ENCODE results near the gene PIK3R4. TPM values are rescaled to one million over a fixed set of nuclear protein-coding genes. Genes with fewer than 3 reads are reported as not detected.

The PIK3R4 gene
- total RNA-seq, 1 experiment from 2014 or later: 21.5 TPM

DNA sequence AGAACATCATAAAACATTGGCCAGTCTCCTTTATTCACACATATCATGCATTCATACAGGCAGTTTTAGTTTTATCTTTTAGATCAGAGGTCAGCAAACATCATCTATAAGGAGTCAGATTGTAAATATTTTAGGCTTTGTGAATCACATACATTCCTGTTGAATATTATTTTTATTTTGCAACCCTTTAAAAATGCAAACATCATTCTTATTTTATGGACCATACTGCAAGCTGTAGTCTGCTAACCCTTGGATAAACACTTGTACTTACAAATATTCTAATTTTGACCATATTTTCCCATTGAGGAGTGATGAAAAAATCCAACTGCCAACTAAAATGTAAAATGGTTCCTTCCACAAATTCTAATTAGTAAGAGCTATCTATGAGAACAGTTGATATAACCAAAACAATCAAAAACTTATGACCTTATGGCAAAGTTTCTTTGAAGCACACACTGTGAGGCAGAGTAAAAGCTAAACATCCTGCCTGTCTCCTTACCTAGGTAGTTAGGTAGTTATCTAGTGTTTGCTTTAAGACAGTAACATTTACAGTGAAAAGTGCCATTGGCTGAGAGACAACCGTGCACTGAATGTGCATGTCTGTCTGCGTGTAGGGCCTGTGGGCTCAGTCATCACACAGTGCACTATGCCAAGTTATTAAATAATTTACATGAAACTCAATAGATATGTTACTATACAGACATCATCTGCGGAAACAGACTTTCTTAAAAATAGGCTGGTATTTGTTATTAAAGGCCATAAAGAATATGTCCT is 57.7 kb downstream of the PIK3R4 start:
- BruUV-seq (replicated peaks): no TSS peak
- H3K9ac ChIP-seq (ENCODE audit: low read length): no peak overlapping the region
- H3K79me2 ChIP-seq (ENCODE audit: low read length): no peaks in the 10 kb centered on the region
- H3K4me3 ChIP-seq (ENCODE audit: low read length): no peak overlapping the region
- peaks cover 4% of the 10 kb centered on the region for H3F3A ChIP-seq (ENCODE audit: low read length, unreplicated experiment)
- ChIA-PET POLR2A (ENCODE audit: unreplicated experiment) (no interaction called here), CTCF (no interaction called here)
- peaks cover 9% of the 10 kb centered on the region; the same call in 1 of the 2 replicates for H3K36me3 ChIP-seq (ENCODE audit: low read depth, low read length)
- H3K27ac ChIP-seq (ENCODE audit: low read length): no peak overlapping the region
- no peak overlapping the region for H2AFZ ChIP-seq (ENCODE audit: low read length)
- 0 out of 2 replicates have a peak overlapping the region, but pooled peaks have one; percentile 7 for H3K4me2 ChIP-seq (ENCODE audit: low read length)
- ATAC-seq: peak; percentile 46
- H4K20me1 ChIP-seq (ENCODE audit: low read length): no peaks in the 10 kb centered on the region
- peak; percentile 35 for DNase-seq
- TF ChIP-seq EZH2 (IDR thresholded peaks at IDR 0.05; ENCODE audit: low read length, unreplicated experiment) (no peak), EZH2phosphoT487 (IDR thresholded peaks at IDR 0.05; ENCODE audit: borderline replicate concordance, low read length) (no peak)
- TF ChIP-seq, protein P1, sequence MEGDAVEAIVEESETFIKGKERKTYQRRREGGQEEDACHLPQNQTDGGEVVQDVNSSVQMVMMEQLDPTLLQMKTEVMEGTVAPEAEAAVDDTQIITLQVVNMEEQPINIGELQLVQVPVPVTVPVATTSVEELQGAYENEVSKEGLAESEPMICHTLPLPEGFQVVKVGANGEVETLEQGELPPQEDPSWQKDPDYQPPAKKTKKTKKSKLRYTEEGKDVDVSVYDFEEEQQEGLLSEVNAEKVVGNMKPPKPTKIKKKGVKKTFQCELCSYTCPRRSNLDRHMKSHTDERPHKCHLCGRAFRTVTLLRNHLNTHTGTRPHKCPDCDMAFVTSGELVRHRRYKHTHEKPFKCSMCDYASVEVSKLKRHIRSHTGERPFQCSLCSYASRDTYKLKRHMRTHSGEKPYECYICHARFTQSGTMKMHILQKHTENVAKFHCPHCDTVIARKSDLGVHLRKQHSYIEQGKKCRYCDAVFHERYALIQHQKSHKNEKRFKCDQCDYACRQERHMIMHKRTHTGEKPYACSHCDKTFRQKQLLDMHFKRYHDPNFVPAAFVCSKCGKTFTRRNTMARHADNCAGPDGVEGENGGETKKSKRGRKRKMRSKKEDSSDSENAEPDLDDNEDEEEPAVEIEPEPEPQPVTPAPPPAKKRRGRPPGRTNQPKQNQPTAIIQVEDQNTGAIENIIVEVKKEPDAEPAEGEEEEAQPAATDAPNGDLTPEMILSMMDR (conservative IDR thresholded peaks at IDR 0.05; ENCODE audit: low read depth, low read length): no peak
- H3K27me3 ChIP-seq (ENCODE audit: low read length): no peaks in the 10 kb centered on the region
- no peaks in the 10 kb centered on the region for H3K9me3 ChIP-seq (ENCODE audit: low read length)
- intact Hi-C loops (cut with micrococcal nuclease): no loop called here
- peaks cover 32% of the 10 kb centered on the region for H3K4me1 ChIP-seq (ENCODE audit: insufficient read depth, low read length)
- H3K9me2 ChIP-seq (replicated peaks; ENCODE audit: low read length): no peaks in the 10 kb centered on the region

DNA sequence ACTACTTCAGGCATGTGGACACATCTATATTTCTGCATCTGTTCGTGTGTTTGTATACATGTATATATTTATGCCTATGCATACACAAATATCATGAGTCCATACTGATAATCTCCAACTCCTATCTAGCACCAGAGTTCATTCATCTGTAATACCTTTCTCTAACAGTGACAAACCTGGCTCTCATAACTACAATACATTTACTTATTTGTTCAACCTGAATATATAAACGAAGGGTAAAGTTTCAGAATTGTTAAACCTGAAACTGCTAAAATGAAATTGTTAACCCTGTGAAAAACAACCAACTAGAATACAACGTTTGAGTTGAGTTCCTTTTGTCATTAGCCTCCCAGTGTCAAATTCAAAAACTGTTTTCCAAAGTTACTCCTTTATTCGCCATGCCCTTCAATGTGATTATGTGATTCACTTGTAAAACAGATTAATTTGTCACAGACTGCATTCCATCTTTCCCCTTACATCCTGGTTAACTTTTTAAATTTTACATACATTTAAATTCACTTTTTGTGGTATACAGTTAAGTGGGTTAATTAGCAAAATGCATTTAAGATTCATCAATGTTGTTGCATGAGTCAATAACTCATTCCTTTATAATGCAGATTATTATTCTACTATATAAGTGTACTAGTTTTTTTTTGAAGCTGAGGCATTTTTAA is 58.5 kb downstream of the PIK3R4 start:
- no TSS peak for BruUV-seq (replicated peaks)
- no peaks in the 10 kb centered on the region for H4K20me1 ChIP-seq (ENCODE audit: low read length)
- H3K36me3 ChIP-seq (ENCODE audit: low read depth, low read length): peaks cover 15% of the 10 kb centered on the region; the same call in 1 of the 2 replicates
- H3K9me3 ChIP-seq (ENCODE audit: low read length): no peaks in the 10 kb centered on the region
- ChIA-PET POLR2A (ENCODE audit: unreplicated experiment) (no interaction called here), CTCF (no interaction called here)
- H3F3A ChIP-seq (ENCODE audit: low read length, unreplicated experiment): peaks cover 2% of the 10 kb centered on the region
- H3K9ac ChIP-seq (ENCODE audit: low read length): no peak overlapping the region
- TF ChIP-seq EZH2phosphoT487 (IDR thresholded peaks at IDR 0.05; ENCODE audit: borderline replicate concordance, low read length): no peak
- TF ChIP-seq EZH2 (IDR thresholded peaks at IDR 0.05; ENCODE audit: low read length, unreplicated experiment): no peak
- TF ChIP-seq, protein P1 (conservative IDR thresholded peaks at IDR 0.05; ENCODE audit: low read depth, low read length): no peak
- no peak overlapping the region for H3K4me3 ChIP-seq (ENCODE audit: low read length)
- no peak overlapping the region for H3K27ac ChIP-seq (ENCODE audit: low read length)
- peaks cover 30% of the 10 kb centered on the region for H3K4me1 ChIP-seq (ENCODE audit: insufficient read depth, low read length)
- DNase-seq (no peak), ATAC-seq (no peak)
- intact Hi-C loops (cut with micrococcal nuclease): no loop called here
- 0 out of 2 replicates have a peak overlapping the region, but pooled peaks have one; percentile 7 for H3K4me2 ChIP-seq (ENCODE audit: low read length)
- H3K9me2 ChIP-seq (replicated peaks; ENCODE audit: low read length): no peaks in the 10 kb centered on the region
- H3K27me3 ChIP-seq (ENCODE audit: low read length): no peaks in the 10 kb centered on the region
- no peaks in the 10 kb centered on the region for H3K79me2 ChIP-seq (ENCODE audit: low read length)
- H2AFZ ChIP-seq (ENCODE audit: low read length): no peak overlapping the region

DNA sequence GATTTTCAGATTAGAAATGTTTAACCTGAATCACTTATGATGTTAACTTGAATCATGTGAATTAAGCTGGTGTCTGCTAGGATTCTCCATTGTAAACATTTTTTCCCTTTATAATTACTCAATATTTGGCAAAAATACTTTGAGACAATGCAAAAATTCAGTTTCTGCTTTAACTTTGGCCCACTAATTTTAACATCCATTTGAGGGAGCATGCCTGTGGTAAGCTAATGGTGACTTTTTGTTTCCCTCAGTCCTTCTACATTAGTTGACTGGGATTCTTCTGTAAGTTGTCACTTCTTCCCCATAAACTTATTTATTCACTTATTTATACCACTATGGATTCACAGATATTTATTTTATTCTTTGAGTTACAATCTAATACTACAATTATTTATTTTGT is 59.3 kb downstream of the PIK3R4 start:
- ChIA-PET CTCF (no interaction called here), POLR2A (ENCODE audit: unreplicated experiment) (no interaction called here)
- peaks cover 18% of the 10 kb centered on the region; the same call in 1 of the 2 replicates for H3K36me3 ChIP-seq (ENCODE audit: low read depth, low read length)
- TF ChIP-seq, protein P1 (conservative IDR thresholded peaks at IDR 0.05; ENCODE audit: low read depth, low read length): no peak
- TF ChIP-seq EZH2 (IDR thresholded peaks at IDR 0.05; ENCODE audit: low read length, unreplicated experiment) (no peak), EZH2phosphoT487 (IDR thresholded peaks at IDR 0.05; ENCODE audit: borderline replicate concordance, low read length) (no peak)
- BruUV-seq (replicated peaks): no TSS peak
- DNase-seq (no peak), ATAC-seq (no peak)
- H3K9me2 ChIP-seq (replicated peaks; ENCODE audit: low read length): no peaks in the 10 kb centered on the region
- no peaks in the 10 kb centered on the region for H3F3A ChIP-seq (ENCODE audit: low read length, unreplicated experiment)
- H3K9ac ChIP-seq (ENCODE audit: low read length): no peak overlapping the region
- no peaks in the 10 kb centered on the region for H3K27me3 ChIP-seq (ENCODE audit: low read length)
- H3K4me1 ChIP-seq (ENCODE audit: insufficient read depth, low read length): peaks cover 21% of the 10 kb centered on the region; the same call in 1 of the 2 replicates
- H4K20me1 ChIP-seq (ENCODE audit: low read length): no peaks in the 10 kb centered on the region
- H3K27ac ChIP-seq (ENCODE audit: low read length): no peak overlapping the region
- no peak overlapping the region for H3K4me3 ChIP-seq (ENCODE audit: low read length)
- H3K9me3 ChIP-seq (ENCODE audit: low read length): no peaks in the 10 kb centered on the region
- no peak overlapping the region for H3K4me2 ChIP-seq (ENCODE audit: low read length)
- intact Hi-C loops (cut with micrococcal nuclease): no loop called here
- no peak overlapping the region for H2AFZ ChIP-seq (ENCODE audit: low read length)
- H3K79me2 ChIP-seq (ENCODE audit: low read length): no peaks in the 10 kb centered on the region
